ENCODE data around the gene KRTAP15-1. TPM values are rescaled to one million over a fixed set of nuclear protein-coding genes. Genes with fewer than 3 reads are reported as not detected.

The KRTAP15-1 gene
- total RNA-seq, 1 experiment from 2014 or later, result not detected

DNA sequence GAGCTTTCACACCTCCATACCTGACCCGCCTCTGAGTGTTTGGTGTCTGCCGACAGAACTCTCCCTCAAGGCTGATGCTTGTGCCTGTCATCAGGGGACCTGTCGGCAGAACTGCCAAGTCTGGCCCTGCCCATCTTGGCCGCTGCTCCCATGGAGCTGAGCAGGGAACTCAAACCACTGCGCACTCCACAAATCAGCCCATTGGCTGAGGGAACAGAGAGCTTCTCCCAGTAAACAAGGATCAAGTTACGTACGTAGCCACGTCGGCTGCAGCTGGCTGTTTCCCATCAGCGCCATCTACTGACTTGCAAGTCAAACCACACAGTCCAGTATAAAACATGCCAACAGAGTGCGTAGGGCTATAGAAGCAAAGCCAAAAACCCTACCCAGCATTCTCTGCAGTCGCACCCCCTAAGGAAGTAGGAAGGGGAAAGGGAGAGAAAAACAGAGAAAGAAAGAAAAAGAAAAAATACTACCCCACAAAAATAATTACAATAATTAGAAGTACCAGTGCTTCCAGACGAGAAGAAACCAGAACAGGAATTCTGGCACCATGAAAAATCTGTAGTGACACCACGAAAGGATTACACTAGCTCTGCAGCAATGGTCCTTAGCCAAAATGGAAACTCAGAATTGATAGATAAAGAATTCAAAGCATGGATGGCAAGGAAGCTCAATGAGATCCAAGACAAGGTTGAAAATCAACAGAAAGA, 31.1 kb upstream of the KRTAP15-1 start:
- no TSS peak for BruUV-seq (replicated peaks)
- H3K4me1 Mint-ChIP-seq (ENCODE audit: low read depth, unreplicated experiment), result peaks cover 6% of the 10 kb centered on the region
- no peak overlapping the region for H3K4me3 ChIP-seq (ENCODE audit: low read depth, low read length)
- H3K4me3 Mint-ChIP-seq (ENCODE audit: unreplicated experiment), result peak overlapping the region; percentile 66
- H3K9me3 ChIP-seq, result 0 out of 2 replicates have a peak, but pooled peaks cover 3% of the 10 kb centered on the region
- no peaks in the 10 kb centered on the region for H3K27me3 ChIP-seq (replicated peaks; ENCODE audit: control insufficient read depth, insufficient read depth, low read length)
- H3K4me1 ChIP-seq, result no peaks in the 10 kb centered on the region
- H3K27ac Mint-ChIP-seq (ENCODE audit: unreplicated experiment), result no peak overlapping the region
- TF ChIP-seq, protein P1, sequence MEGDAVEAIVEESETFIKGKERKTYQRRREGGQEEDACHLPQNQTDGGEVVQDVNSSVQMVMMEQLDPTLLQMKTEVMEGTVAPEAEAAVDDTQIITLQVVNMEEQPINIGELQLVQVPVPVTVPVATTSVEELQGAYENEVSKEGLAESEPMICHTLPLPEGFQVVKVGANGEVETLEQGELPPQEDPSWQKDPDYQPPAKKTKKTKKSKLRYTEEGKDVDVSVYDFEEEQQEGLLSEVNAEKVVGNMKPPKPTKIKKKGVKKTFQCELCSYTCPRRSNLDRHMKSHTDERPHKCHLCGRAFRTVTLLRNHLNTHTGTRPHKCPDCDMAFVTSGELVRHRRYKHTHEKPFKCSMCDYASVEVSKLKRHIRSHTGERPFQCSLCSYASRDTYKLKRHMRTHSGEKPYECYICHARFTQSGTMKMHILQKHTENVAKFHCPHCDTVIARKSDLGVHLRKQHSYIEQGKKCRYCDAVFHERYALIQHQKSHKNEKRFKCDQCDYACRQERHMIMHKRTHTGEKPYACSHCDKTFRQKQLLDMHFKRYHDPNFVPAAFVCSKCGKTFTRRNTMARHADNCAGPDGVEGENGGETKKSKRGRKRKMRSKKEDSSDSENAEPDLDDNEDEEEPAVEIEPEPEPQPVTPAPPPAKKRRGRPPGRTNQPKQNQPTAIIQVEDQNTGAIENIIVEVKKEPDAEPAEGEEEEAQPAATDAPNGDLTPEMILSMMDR (IDR thresholded peaks at IDR 0.05; ENCODE audit: insufficient read depth in 1 of 2, low read depth in 1 of 2, low read length in 1 of 2, severe bottlenecking in 1 of 2, unreplicated experiment in 1 of 2), result peak; percentile 60 to 63
- intact Hi-C loops (cut with micrococcal nuclease; ENCODE audit: unreplicated experiment), result loop anchor here (1.0 kb wide), 1 partner anchor 68 kb away; no protein-coding TSS in a partner anchor
- peaks cover 5% of the 10 kb centered on the region for H3K27me3 Mint-ChIP-seq (ENCODE audit: insufficient read depth, unreplicated experiment)
- H3K36me3 ChIP-seq (ENCODE audit: control insufficient read depth, insufficient read depth, low read length), result no peaks in the 10 kb centered on the region
- ChIA-PET CTCF (interaction anchor here (0.8 to 1.1 kb wide), 5 partner anchors 13 to 68 kb away, joined by 3 to 4 read pairs (median 3); partner anchors contain the start of gene KRTAP13-1), POLR2A (no interaction called here)
- no peaks in the 10 kb centered on the region for H3K9me3 Mint-ChIP-seq (ENCODE audit: unreplicated experiment)
- no peaks in the 10 kb centered on the region for H3K36me3 Mint-ChIP-seq (ENCODE audit: insufficient read depth, unreplicated experiment)
- peak; percentile 74 to 86 for DNase-seq

DNA sequence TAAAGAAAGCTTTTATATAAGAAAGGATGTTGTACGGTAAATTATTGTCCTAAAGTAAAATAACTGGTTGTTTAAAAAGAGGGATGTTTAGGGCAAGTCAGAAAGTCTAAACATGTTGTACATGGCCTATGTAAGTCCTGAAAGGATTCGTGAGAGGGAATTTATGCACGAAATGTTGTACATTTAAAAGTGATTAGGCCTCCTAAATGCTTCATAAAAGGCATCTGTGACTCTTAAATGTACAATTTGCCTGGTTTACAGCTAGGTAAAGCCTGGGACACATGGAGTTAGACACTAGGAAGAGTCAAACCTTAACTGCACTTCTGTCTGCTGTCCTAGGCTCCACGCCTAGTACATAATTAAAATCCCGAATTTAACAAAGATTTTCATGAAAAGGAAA, 24.1 kb upstream of the KRTAP15-1 start:
- no peak for DNase-seq
- TF ChIP-seq, protein P1 (IDR thresholded peaks at IDR 0.05; ENCODE audit: insufficient read depth in 1 of 2, low read depth in 1 of 2, low read length in 1 of 2, severe bottlenecking in 1 of 2, unreplicated experiment in 1 of 2), result no peak
- peaks cover 7% of the 10 kb centered on the region for H3K27me3 Mint-ChIP-seq (ENCODE audit: insufficient read depth, unreplicated experiment)
- no TSS peak for BruUV-seq (replicated peaks)
- H3K4me3 Mint-ChIP-seq (ENCODE audit: unreplicated experiment), result no peak overlapping the region
- H3K27ac Mint-ChIP-seq (ENCODE audit: unreplicated experiment), result no peak overlapping the region
- CTCF ChIA-PET, result no interaction called here
- H3K4me1 ChIP-seq, result no peaks in the 10 kb centered on the region
- H3K9me3 Mint-ChIP-seq (ENCODE audit: unreplicated experiment), result no peaks in the 10 kb centered on the region
- intact Hi-C loops (cut with micrococcal nuclease; ENCODE audit: unreplicated experiment), result no loop called here
- no peaks in the 10 kb centered on the region for H3K9me3 ChIP-seq
- H3K4me3 ChIP-seq (ENCODE audit: low read depth, low read length), result no peak overlapping the region
- no peaks in the 10 kb centered on the region for H3K36me3 ChIP-seq (ENCODE audit: control insufficient read depth, insufficient read depth, low read length)
- H3K27me3 ChIP-seq (replicated peaks; ENCODE audit: control insufficient read depth, insufficient read depth, low read length), result no peaks in the 10 kb centered on the region
- no peaks in the 10 kb centered on the region for H3K4me1 Mint-ChIP-seq (ENCODE audit: low read depth, unreplicated experiment)
- H3K36me3 Mint-ChIP-seq (ENCODE audit: insufficient read depth, unreplicated experiment), result no peaks in the 10 kb centered on the region
- POLR2A ChIA-PET, result no interaction called here

DNA sequence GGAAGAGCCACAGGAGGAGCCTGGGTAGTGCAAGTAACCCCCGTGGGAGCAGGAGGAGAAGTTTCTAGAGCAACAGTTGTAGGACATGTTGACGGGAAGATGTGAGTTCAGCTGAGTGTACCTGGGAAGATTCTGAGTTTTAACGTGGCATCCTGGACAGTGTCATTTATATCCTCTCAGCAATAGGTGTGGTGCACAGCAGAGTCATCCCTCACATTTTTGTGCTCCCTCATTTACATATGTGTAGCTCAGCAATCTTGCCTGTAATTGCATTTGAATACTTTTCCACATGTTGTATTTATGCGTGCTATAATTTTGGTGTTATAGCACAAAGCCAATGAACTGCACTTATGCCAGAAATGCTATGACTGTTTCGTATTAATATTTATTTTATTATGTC, 14.2 kb upstream of the KRTAP15-1 start, which contains the start of gene KRTAP13-3:
Gene KRTAP13-3, minus strand, starts transcription at position 101 of the 400 bp plus-strand sequence. Its CDS starts 14 bp downstream, at position 87.
- H3K4me3 ChIP-seq (ENCODE audit: low read depth, low read length), result no peak within 1 kb of the TSS
- H3K4me1 Mint-ChIP-seq (ENCODE audit: low read depth, unreplicated experiment), result no peaks in the 10 kb centered on the region
- no peaks in the 10 kb centered on the region for H3K9me3 ChIP-seq
- DNase-seq, result no peak
- ChIA-PET POLR2A (no interaction called here), CTCF (no interaction called here)
- H3K36me3 Mint-ChIP-seq (ENCODE audit: insufficient read depth, unreplicated experiment), result no peaks in the 10 kb centered on the region
- no peaks in the 10 kb centered on the region for H3K36me3 ChIP-seq (ENCODE audit: control insufficient read depth, insufficient read depth, low read length)
- H3K27ac Mint-ChIP-seq (ENCODE audit: unreplicated experiment), result no peak within 1 kb of the TSS
- H3K27me3 ChIP-seq (replicated peaks; ENCODE audit: control insufficient read depth, insufficient read depth, low read length), result no peaks in the 10 kb centered on the region
- TF ChIP-seq, protein P1 (IDR thresholded peaks at IDR 0.05; ENCODE audit: insufficient read depth in 1 of 2, low read depth in 1 of 2, low read length in 1 of 2, severe bottlenecking in 1 of 2, unreplicated experiment in 1 of 2), result no peak
- no peaks in the 10 kb centered on the region for H3K4me1 ChIP-seq
- peaks cover 14% of the 10 kb centered on the region for H3K27me3 Mint-ChIP-seq (ENCODE audit: insufficient read depth, unreplicated experiment)
- intact Hi-C loops (cut with micrococcal nuclease; ENCODE audit: unreplicated experiment), result no loop called here
- BruUV-seq (replicated peaks), result no TSS peak
- H3K4me3 Mint-ChIP-seq (ENCODE audit: unreplicated experiment), result no peak within 1 kb of the TSS
- H3K9me3 Mint-ChIP-seq (ENCODE audit: unreplicated experiment), result no peaks in the 10 kb centered on the region
